SK-N-SH treated with all-trans-retinoic acid at 6 μM for 48 hours (cell line): ENCODE measurements around the gene SELENOK.

Experiments
- CREB5 ChIP-seq: fragments of 250-450 bp; sonication (Bioruptor Pico); IDR thresholded peaks from 2 replicates; pipeline ENCODE4 v1.5.1; 2020; ENCODE audit warnings: low read depth, mild to moderate bottlenecking, moderate library complexity
- CSDC2 ChIP-seq: fragments of 250-450 bp; sonication (Bioruptor Pico); IDR thresholded peaks from 2 replicates; pipeline ENCODE4 v1.5.0; 2020; ENCODE audit warnings: mild to moderate bottlenecking, moderate library complexity
- CSRNP3 ChIP-seq: fragments of 250-450 bp; sonication (Bioruptor Pico); IDR thresholded peaks from 2 replicates; pipeline ENCODE4 v1.5.1; 2021; ENCODE audit warnings: mild to moderate bottlenecking, moderate library complexity
- GLIS3 ChIP-seq: fragments of 250-450 bp; sonication (Bioruptor Pico); IDR thresholded peaks from 2 replicates; pipeline ENCODE4 v1.5.0; 2020; ENCODE audit warnings: mild to moderate bottlenecking, moderate library complexity
- TCF4 ChIP-seq: fragments of 250-450 bp; sonication (Bioruptor Pico); IDR thresholded peaks from 2 replicates; pipeline ENCODE4 v1.8.0; 2021; ENCODE audit warnings: mild to moderate bottlenecking, moderate library complexity, borderline replicate concordance
- ZFP30 ChIP-seq: fragments of 450-650 bp; formaldehyde crosslinking; IDR thresholded peaks from 2 replicates; pipeline ENCODE4 v1.5.0; 2022; ENCODE audit warnings: mild to moderate bottlenecking, moderate library complexity
- ZNF565 ChIP-seq: fragments of 450-650 bp; formaldehyde crosslinking; conservative IDR thresholded peaks from 2 replicates; pipeline ENCODE4 v1.5.0; 2020; ENCODE audit warnings: low read depth, mild to moderate bottlenecking, moderate library complexity
- ZNF70 ChIP-seq: fragments of 450-650 bp; formaldehyde crosslinking; IDR thresholded peaks from 2 replicates; pipeline ENCODE4 v1.5.0; 2020; ENCODE audit warnings: mild to moderate bottlenecking, moderate library complexity
- TF ChIP-seq, protein P1 (sequence below): fragments of 250-450 bp; sonication (Bioruptor Pico); IDR thresholded peaks from 2 replicates; pipeline ENCODE4 v1.8.0; 2020; ENCODE audit warnings: mild to moderate bottlenecking, moderate library complexity, borderline replicate concordance

DNA sequence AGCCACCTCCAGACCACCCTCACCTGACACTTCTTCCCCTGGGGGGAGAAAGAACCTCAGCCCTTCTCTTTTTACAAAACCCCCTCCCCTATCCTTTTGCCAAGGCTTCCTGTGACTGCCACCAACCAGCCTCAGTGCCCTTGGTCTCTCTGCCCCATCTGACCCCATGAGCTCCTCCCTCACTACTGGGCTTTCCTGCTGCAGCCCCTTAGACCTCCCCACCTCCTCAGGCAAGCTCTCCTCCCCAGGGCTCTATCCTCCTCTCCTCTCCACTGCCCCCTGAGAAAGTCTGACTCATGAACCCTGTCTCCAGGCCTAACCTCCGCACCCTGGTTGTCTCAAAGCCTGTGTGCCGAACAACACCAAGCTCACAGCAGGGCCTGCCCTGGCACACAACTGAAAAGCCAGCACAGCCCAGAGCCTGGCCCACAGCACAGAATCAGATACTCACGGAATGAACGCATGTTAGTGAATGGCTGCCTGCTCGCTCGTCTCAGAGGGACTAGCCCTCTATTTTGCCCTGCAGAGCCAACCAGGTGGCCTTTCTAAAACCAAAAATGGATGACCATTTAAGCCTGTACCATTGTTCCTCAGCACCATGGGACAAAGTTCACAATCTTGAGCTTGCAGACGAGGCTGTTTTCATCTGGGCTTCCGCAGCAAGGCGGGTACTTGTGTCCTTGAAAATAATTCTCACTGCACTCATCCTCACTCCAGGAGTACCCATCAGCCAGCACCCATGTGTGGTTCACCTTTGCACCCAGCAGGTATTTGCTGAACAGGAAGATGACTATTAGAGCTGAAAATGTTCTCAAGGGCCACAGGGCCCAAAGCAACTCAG, 47.2 kb downstream of the SELENOK start:
- TF ChIP-seq CSDC2 (CRISPR knock-in tag) (no peak), CREB5 (CRISPR knock-in tag) (no peak), CSRNP3 (CRISPR knock-in tag) (no peak), ZNF70 (no peak), ZFP30 (no peak), TCF4 (CRISPR knock-in tag) (no peak), ZNF565 (no peak), GLIS3 (CRISPR knock-in tag) (no peak)
- TF ChIP-seq, protein P1, sequence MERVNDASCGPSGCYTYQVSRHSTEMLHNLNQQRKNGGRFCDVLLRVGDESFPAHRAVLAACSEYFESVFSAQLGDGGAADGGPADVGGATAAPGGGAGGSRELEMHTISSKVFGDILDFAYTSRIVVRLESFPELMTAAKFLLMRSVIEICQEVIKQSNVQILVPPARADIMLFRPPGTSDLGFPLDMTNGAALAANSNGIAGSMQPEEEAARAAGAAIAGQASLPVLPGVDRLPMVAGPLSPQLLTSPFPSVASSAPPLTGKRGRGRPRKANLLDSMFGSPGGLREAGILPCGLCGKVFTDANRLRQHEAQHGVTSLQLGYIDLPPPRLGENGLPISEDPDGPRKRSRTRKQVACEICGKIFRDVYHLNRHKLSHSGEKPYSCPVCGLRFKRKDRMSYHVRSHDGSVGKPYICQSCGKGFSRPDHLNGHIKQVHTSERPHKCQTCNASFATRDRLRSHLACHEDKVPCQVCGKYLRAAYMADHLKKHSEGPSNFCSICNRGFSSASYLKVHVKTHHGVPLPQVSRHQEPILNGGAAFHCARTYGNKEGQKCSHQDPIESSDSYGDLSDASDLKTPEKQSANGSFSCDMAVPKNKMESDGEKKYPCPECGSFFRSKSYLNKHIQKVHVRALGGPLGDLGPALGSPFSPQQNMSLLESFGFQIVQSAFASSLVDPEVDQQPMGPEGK = no peak
